Measurements from ENCODE around the gene TGFBRAP1.

DNA sequence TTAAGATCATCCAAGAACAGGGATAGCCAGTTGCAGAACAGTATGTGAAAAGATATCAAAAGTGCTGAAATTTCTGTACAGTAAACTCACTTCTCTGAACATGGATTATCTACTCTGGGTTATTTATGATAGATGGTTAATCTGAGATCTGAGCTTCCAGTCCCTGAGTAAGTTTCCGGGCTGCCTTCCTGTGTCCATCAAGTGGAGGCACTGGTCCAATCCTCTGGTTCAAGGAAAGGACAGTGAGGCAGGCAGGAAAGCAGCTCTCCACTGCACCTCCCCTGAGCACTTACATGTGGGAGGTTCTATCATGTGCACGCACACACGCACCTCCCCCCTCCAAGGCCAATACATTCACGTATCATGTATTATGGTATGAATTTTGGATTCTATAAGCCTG lies 55.5 kb downstream of the TGFBRAP1 start:
- TF ChIP-seq POLR2A (IDR thresholded peaks at IDR 0.05; ENCODE audit: low read depth, low read length) (no peak), TAF1 (IDR thresholded peaks at IDR 0.05; ENCODE audit: borderline replicate concordance, low read depth, low read length) (no peak)

Measured in GM12892 (cell line).